ENCODE results near the gene GYG2. TPM values are rescaled to one million over a fixed set of nuclear protein-coding genes. Genes with fewer than 3 reads are reported as not detected.

Gene GYG2
- total and polyA plus RNA-seq, 2 of the 8 experiments (the other 6 are each of a cell fraction or from before 2014, with no cell fraction given) = 52.8 to 65.3 TPM

- Histone ChIP-seq H3K27me3 (replicated peaks in 1 of 4; ENCODE audit: control insufficient read depth in 3 of 4, extremely low read depth in 1 of 4, insufficient read depth in 3 of 4, low read length in 3 of 4) (no peaks in the 10 kb centered on the region), H2AFZ (ENCODE audit: low read length) (no peak overlapping the region), H3K18ac (ENCODE audit: extremely low read depth, low read length) (no peak overlapping the region), H3K4me2 (ENCODE audit: insufficient read depth in 1 of 2, low read depth in 2 of 2, low read length in 2 of 2) (no peak overlapping the region), H3K14ac (ENCODE audit: insufficient read length) (no peak overlapping the region), H3K9ac (replicated peaks in 1 of 4; ENCODE audit: extremely low read depth in 1 of 4, low read depth in 3 of 4, low read length in 3 of 4) (no peak overlapping the region), H3K23me2 (ENCODE audit: low read depth, low read length) (no peaks in the 10 kb centered on the region), H2AK5ac (ENCODE audit: low read depth, low read length) (no peak overlapping the region), H3K79me2 (ENCODE audit: control insufficient read depth in 1 of 2, insufficient read depth in 2 of 2, low read length in 2 of 2) (no peaks in the 10 kb centered on the region), H2BK20ac (ENCODE audit: low read length) (no peak overlapping the region), H4K8ac (ENCODE audit: extremely low read depth, insufficient read depth, low read length) (no peak overlapping the region), H4K91ac (replicated peaks; ENCODE audit: insufficient read length, low read length) (no peak overlapping the region), H4K5ac (ENCODE audit: insufficient read length, low read depth, low read length) (no peak overlapping the region), H3K4ac (replicated peaks; ENCODE audit: insufficient read length, low read depth, low read length) (no peak overlapping the region), H3K79me1 (ENCODE audit: low read depth, low read length) (no peaks in the 10 kb centered on the region), H4K20me1 (replicated peaks in 1 of 2; ENCODE audit: control insufficient read depth in 1 of 2, insufficient read depth in 2 of 2, low read length in 2 of 2) (no peaks in the 10 kb centered on the region), H3K56ac (replicated peaks; ENCODE audit: insufficient read length, low read depth, low read length) (no peak overlapping the region), H3K27ac (ENCODE audit: low read depth, low read length) (no peak overlapping the region), H3K9me3 (ENCODE audit: insufficient read depth in 2 of 2, low read depth in 1 of 2, low read length in 1 of 2) (no peaks in the 10 kb centered on the region), H2BK120ac (replicated peaks; ENCODE audit: low read depth, low read length) (no peak overlapping the region), H2BK12ac (ENCODE audit: low read depth, low read length) (no peak overlapping the region), H3K4me1 (replicated peaks in 1 of 4; ENCODE audit: control insufficient read depth in 3 of 4, insufficient read depth in 4 of 4, low read length in 3 of 4) (no peaks in the 10 kb centered on the region), H3K4me3 (ENCODE audit: extremely low read depth in 1 of 4, insufficient read depth in 2 of 4, low read depth in 3 of 4, low read length in 4 of 4) (no peak overlapping the region), H2BK15ac (ENCODE audit: low read length) (no peak overlapping the region), H3K23ac (ENCODE audit: insufficient read length) (no peak overlapping the region), H2BK5ac (ENCODE audit: low read depth, low read length) (no peak overlapping the region), H3K36me3 (ENCODE audit: control insufficient read depth in 2 of 4, insufficient read depth in 4 of 4, low read length in 3 of 4) (peaks cover 0 to 11% (median 2%) of the 10 kb centered on the region in 4 experiments; a peak in 3 of 8 replicates)
- ChIA-PET POLR2A (ENCODE audit: partially characterized antibody) (interaction anchor here (1.2 kb wide), 1 partner anchor 10 kb away, joined by 4 read pairs; no protein-coding TSS in a partner anchor), CTCF (ENCODE audit: partially characterized antibody) (no interaction called here)
- WGBS, 2 experiments (ENCODE audit: extremely low coverage in 1 of 2, insufficient coverage in 1 of 2, insufficient read length in 1 of 2, insufficient replicate concordance in 2 of 2, low coverage in 1 of 2, low lambda C conversion rate in 2 of 2, missing lambda C conversion rate in 1 of 2) = 85% methylated on average over 2 of the region's 2 CpGs; no CpG with 5 or more reads in 1 of the 2 experiments
- DNase-seq (ENCODE audit: low read depth in 1 of 2, low spot score in 2 of 2) = no peak
- no peak for FAIRE-seq
- no peak for TF ChIP-seq KDM5A (IDR thresholded peaks at IDR 0.05; ENCODE audit: low read length)
- no peak for TF ChIP-seq BACH1 (IDR thresholded peaks at IDR 0.05; ENCODE audit: low read length)
- TF ChIP-seq ATF2 (IDR thresholded peaks at IDR 0.05; ENCODE audit: low read length) = no peak
- no peak for TF ChIP-seq KDM1A (IDR thresholded peaks at IDR 0.05; ENCODE audit: borderline replicate concordance, low read length)
- no peak for TF ChIP-seq POLR2AphosphoS5 (IDR thresholded peaks at IDR 0.05; ENCODE audit: low read depth, low read length)
- no peak for TF ChIP-seq ATF3 (IDR thresholded peaks at IDR 0.05; ENCODE audit: insufficient read depth, low read depth, low read length)
- no peak for TF ChIP-seq ZNF274 (IDR thresholded peaks at IDR 0.05; ENCODE audit: borderline replicate concordance, extremely low read depth, low read length)
These were observed 49.8 kb downstream of the GYG2 start for GRCh38 chrX:2878563-2878962.
